ENCODE data around the gene DLG2.

GRCh38 chr11:84854498-84854880, 772.7 kb downstream of the DLG2 start:
- TF ChIP-seq CTCF (IDR thresholded peaks at IDR 0.05) (no peak), POLR2A (IDR thresholded peaks at IDR 0.05) (no peak), EP300 (IDR thresholded peaks at IDR 0.05) (no peak)

Measured in ovary (tissue), 3 donors.